Body of pancreas (tissue), 4 donors: ENCODE data around the gene FAM222A.

Experiments
- POLR2A ChIP-seq, 3 donors: fragments of 450-650 bp; IDR thresholded peaks; one replicate each; pipeline ENCODE4 v1.6.1; 2016; ENCODE audit warnings: antibody characterized with exemption in 3 of 3, mild to moderate bottlenecking in 2 of 3
- TF ChIP-seq, protein P1 (sequence below), 7 experiments: fragments of 450-650 bp in 4 of 7; fragments of 200-600 bp in 3 of 7; sonication (generic) in 3 of 7; IDR thresholded peaks; one replicate each; pipeline ENCODE4 v1.5.1; 2016 to 2019; ENCODE audit warnings: antibody characterized with exemption in 7 of 7

DNA sequence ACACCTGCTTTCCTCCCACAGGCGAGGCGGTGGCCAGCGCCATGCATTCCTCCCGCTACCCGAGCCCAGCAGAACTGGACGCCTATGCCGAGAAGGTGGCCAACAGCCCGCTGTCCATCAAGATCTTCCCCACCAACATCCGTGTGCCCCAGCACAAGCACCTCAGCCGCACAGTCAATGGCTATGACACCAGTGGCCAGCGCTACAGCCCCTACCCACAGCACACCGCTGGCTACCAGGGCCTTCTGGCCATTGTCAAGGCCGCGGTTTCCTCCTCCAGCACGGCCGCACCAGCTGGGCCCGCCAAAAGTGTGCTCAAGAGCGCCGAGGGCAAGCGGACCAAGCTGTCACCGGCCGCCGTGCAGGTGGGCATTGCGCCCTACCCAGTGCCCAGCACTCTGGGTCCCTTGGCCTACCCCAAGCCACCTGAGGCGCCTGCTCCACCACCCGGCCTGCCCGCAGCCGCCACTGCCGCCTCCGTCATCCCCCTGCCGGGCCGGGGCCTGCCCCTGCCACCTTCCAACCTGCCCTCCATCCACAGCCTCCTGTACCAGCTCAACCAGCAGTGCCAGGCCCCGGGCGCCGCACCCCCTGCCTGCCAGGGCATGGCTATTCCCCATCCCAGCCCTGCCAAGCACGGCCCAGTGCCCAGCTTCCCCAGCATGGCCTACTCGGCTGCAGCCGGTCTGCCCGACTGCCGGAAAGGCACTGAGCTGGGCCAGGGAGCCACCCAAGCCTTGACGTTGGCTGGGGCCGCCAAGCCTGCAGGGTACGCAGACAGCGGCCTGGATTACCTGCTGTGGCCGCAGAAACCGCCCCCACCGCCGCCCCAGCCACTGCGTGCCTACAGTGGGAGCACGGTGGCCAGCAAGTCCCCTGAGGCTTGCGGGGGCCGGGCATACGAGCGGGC lies 54.6 kb downstream of the FAM222A start:
- TF ChIP-seq, protein P1, sequence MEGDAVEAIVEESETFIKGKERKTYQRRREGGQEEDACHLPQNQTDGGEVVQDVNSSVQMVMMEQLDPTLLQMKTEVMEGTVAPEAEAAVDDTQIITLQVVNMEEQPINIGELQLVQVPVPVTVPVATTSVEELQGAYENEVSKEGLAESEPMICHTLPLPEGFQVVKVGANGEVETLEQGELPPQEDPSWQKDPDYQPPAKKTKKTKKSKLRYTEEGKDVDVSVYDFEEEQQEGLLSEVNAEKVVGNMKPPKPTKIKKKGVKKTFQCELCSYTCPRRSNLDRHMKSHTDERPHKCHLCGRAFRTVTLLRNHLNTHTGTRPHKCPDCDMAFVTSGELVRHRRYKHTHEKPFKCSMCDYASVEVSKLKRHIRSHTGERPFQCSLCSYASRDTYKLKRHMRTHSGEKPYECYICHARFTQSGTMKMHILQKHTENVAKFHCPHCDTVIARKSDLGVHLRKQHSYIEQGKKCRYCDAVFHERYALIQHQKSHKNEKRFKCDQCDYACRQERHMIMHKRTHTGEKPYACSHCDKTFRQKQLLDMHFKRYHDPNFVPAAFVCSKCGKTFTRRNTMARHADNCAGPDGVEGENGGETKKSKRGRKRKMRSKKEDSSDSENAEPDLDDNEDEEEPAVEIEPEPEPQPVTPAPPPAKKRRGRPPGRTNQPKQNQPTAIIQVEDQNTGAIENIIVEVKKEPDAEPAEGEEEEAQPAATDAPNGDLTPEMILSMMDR (IDR thresholded peaks at IDR 0.05) = no peak
- TF ChIP-seq POLR2A (IDR thresholded peaks at IDR 0.05) = no peak
